ENCODE results near the gene ORMDL3. TPM values are rescaled to one million over a fixed set of nuclear protein-coding genes. Genes with fewer than 3 reads are reported as not detected.
A peak's percentile ranks its signal among the peaks of the same experiment; 100 is the strongest.

ORMDL3 gene
- total and polyA plus RNA-seq, 2 experiments from 2014 or later = 33.6 to 38.5 TPM

- TF ChIP-seq ZNF462 (CRISPR knock-in tag; IDR thresholded peaks at IDR 0.05) (no peak), EZH2 (IDR thresholded peaks at IDR 0.05; ENCODE audit: low read depth, unreplicated experiment) (no peak), CREB1 (CRISPR knock-in tag; IDR thresholded peaks at IDR 0.05; ENCODE audit: low read depth) (no peak)
- TF ChIP-seq, protein P1, sequence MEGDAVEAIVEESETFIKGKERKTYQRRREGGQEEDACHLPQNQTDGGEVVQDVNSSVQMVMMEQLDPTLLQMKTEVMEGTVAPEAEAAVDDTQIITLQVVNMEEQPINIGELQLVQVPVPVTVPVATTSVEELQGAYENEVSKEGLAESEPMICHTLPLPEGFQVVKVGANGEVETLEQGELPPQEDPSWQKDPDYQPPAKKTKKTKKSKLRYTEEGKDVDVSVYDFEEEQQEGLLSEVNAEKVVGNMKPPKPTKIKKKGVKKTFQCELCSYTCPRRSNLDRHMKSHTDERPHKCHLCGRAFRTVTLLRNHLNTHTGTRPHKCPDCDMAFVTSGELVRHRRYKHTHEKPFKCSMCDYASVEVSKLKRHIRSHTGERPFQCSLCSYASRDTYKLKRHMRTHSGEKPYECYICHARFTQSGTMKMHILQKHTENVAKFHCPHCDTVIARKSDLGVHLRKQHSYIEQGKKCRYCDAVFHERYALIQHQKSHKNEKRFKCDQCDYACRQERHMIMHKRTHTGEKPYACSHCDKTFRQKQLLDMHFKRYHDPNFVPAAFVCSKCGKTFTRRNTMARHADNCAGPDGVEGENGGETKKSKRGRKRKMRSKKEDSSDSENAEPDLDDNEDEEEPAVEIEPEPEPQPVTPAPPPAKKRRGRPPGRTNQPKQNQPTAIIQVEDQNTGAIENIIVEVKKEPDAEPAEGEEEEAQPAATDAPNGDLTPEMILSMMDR (conservative IDR thresholded peaks at IDR 0.05; ENCODE audit: low read depth in 2 of 2) = no peak
These were observed 6.1 kb downstream of the ORMDL3 start (continued) for GRCh38 chr17:39921323-39921722.

DNA sequence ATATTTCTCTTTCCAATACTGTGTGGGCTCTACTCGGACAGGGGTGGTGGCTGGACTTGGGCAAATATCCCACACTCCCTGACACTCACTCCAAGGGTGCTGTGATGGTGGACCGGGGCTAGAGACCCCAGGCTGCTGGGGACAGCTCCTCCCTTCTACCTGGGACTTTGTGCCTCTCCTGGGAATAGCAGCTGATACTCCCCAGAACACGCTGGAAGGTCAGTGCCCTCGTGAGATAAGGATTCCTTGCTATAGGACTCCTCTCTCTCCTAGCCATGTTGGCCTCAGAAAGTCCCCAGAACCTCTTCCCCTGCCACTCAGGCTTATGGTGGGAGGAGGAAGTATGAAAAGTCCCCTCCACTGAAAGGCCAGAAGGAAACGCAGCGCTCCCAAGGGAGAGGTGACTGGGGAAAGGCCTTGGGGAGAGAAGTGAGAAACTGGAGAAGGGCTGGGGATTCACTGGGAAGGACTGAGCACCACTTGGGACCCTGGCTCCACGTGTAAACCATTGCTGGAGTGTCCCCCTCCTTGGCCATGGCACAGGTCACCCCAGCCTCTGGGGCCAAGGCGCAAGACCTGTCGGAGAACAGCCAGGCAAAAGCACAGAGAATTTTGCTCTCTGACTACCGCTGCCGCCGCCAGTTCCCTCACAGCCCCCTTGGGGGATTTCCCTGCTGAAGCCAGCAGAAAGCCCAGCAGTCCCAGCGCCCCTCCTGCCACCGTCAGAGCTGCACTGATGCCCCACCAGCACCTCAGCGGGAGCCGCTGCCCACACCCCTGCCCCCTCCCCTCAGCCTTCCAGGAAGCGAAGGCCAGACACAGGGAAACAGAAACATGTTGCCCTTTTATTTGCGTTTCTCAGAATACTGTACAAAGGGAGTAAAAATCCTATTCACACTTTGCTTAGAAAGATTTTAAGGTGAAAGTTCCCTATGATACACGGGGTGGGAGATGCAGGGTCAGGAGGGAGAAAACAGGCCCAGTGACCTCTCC lies 6.9 kb downstream of the ORMDL3 start:
- H3K4me1 Mint-ChIP-seq = peaks cover 16% of the 10 kb centered on the region
- H3K36me3 Mint-ChIP-seq (ENCODE audit: low read depth) = peaks cover 34% of the 10 kb centered on the region
- no peaks in the 10 kb centered on the region for H3F3A ChIP-seq (replicated peaks; ENCODE audit: low read depth)
- H3K27ac ChIP-seq (ENCODE audit: low read depth) = no peak overlapping the region
- no peak overlapping the region for H3K4me3 ChIP-seq
- no peak overlapping the region for H3K4me2 ChIP-seq
- no peaks in the 10 kb centered on the region for H3K27me3 ChIP-seq (ENCODE audit: insufficient read depth)
- H3K36me3 ChIP-seq (ENCODE audit: insufficient read depth) = peaks cover 5% of the 10 kb centered on the region; the same call in 1 of the 2 replicates
- no peaks in the 10 kb centered on the region for H3K9me2 ChIP-seq (ENCODE audit: insufficient read depth)
- H3K4me3 Mint-ChIP-seq = no peak overlapping the region
- ATAC-seq (no peak; the same call in 2 of the 3 replicates), DNase-seq (ENCODE audit: low spot score) (peak; percentile 19)
- H3K4me1 ChIP-seq (ENCODE audit: insufficient read depth) = no peaks in the 10 kb centered on the region; the same call in 1 of the 2 replicates
- no peak overlapping the region for H3K27ac Mint-ChIP-seq
- H2AFZ ChIP-seq = no peak overlapping the region
- TF ChIP-seq CREB1 (CRISPR knock-in tag; IDR thresholded peaks at IDR 0.05; ENCODE audit: low read depth) (no peak), ZNF331 (CRISPR knock-in tag; IDR thresholded peaks at IDR 0.05; ENCODE audit: low read depth) (no peak), NANOG (IDR thresholded peaks at IDR 0.05; ENCODE audit: borderline replicate concordance) (no peak), EZH2 (IDR thresholded peaks at IDR 0.05; ENCODE audit: low read depth, unreplicated experiment) (no peak)
- TF ChIP-seq, protein P1 (conservative IDR thresholded peaks at IDR 0.05; ENCODE audit: low read depth in 2 of 2) = no peak
- no peaks in the 10 kb centered on the region for H3K9me3 Mint-ChIP-seq
- peaks cover 7% of the 10 kb centered on the region for H3K27me3 Mint-ChIP-seq (ENCODE audit: insufficient read depth, low read depth, poor library complexity)
- H4K20me1 ChIP-seq (replicated peaks; ENCODE audit: insufficient read depth) = peaks cover 11% of the 10 kb centered on the region
- H3K79me2 ChIP-seq (replicated peaks; ENCODE audit: insufficient read depth) = peaks cover 15% of the 10 kb centered on the region
